ENCODE measurements around the gene CAMSAP1. TPM values are rescaled to one million over a fixed set of nuclear protein-coding genes. Genes with fewer than 3 reads are reported as not detected.

Gene CAMSAP1
- total and polyA plus RNA-seq, 2 donors (not counting 1 experiment from before 2014, with no cell fraction given) = 5.0 to 18.8 TPM

- H3K4me2 ChIP-seq (ENCODE audit: extremely low read depth, insufficient read depth, low read length) = no peak overlapping the region
- no peak overlapping the region for H3K4me3 ChIP-seq (replicated peaks in 1 of 4; ENCODE audit: control extremely low read depth in 1 of 4, insufficient read depth in 1 of 4, low read depth in 3 of 4, low read length in 4 of 4)
- H3K4me1 ChIP-seq (ENCODE audit: control insufficient read depth, extremely low read depth, insufficient read depth, low read length) = no peaks in the 10 kb centered on the region
- DNase-seq (ENCODE audit: low read depth in 2 of 2) = no peak
- no peaks in the 10 kb centered on the region for H3K27me3 ChIP-seq (ENCODE audit: control insufficient read depth, insufficient read depth, low read length)
- H2AFZ ChIP-seq (ENCODE audit: low read length) = no peak overlapping the region
- no peaks in the 10 kb centered on the region for H3K79me2 ChIP-seq (ENCODE audit: control insufficient read depth, insufficient read depth, low read length)
- H3K36me3 ChIP-seq (ENCODE audit: control insufficient read depth, insufficient read depth, low read length) = no peaks in the 10 kb centered on the region
- H3K9ac ChIP-seq (ENCODE audit: insufficient read depth, low read length) = no peak overlapping the region
- H3K9me3 ChIP-seq (ENCODE audit: control insufficient read depth, insufficient read depth, low read depth, low read length) = no peaks in the 10 kb centered on the region
- no peak for TF ChIP-seq CTCF (conservative IDR thresholded peaks at IDR 0.05 in 1 of 2, IDR thresholded peaks at IDR 0.05 in 1 of 2; ENCODE audit: low read depth in 1 of 2, low read length in 2 of 2)
- TF ChIP-seq EZH2 (IDR thresholded peaks at IDR 0.05; ENCODE audit: low read length, missing control alignments) = no peak
- no peaks in the 10 kb centered on the region for H4K20me1 ChIP-seq (ENCODE audit: control insufficient read depth, extremely low read depth, insufficient read depth, low read length)
- no peak overlapping the region for H3K27ac ChIP-seq (ENCODE audit: insufficient read depth, low read length)
Measured at GRCh38 chr9:135762921-135763320, 144.4 kb downstream of the CAMSAP1 start.

GRCh38 chr9:135761845-135762168 is 145.5 kb downstream of the CAMSAP1 start:
- Histone ChIP-seq H3K9ac (ENCODE audit: insufficient read depth, low read length) (no peak overlapping the region), H3K4me3 (replicated peaks in 1 of 4; ENCODE audit: control extremely low read depth in 1 of 4, insufficient read depth in 1 of 4, low read depth in 3 of 4, low read length in 4 of 4) (no peak overlapping the region), H2AFZ (ENCODE audit: low read length) (no peak overlapping the region), H3K4me1 (ENCODE audit: control insufficient read depth, extremely low read depth, insufficient read depth, low read length) (no peaks in the 10 kb centered on the region), H3K4me2 (ENCODE audit: extremely low read depth, insufficient read depth, low read length) (no peak overlapping the region), H3K36me3 (ENCODE audit: control insufficient read depth, insufficient read depth, low read length) (no peaks in the 10 kb centered on the region), H3K27ac (ENCODE audit: insufficient read depth, low read length) (no peak overlapping the region), H3K79me2 (ENCODE audit: control insufficient read depth, insufficient read depth, low read length) (no peaks in the 10 kb centered on the region), H3K27me3 (ENCODE audit: control insufficient read depth, insufficient read depth, low read length) (no peaks in the 10 kb centered on the region), H3K9me3 (ENCODE audit: control insufficient read depth, insufficient read depth, low read depth, low read length) (no peaks in the 10 kb centered on the region), H4K20me1 (ENCODE audit: control insufficient read depth, extremely low read depth, insufficient read depth, low read length) (no peaks in the 10 kb centered on the region)
- no peak for DNase-seq (ENCODE audit: low read depth in 2 of 2)
- TF ChIP-seq EZH2 (IDR thresholded peaks at IDR 0.05; ENCODE audit: low read length, missing control alignments) (no peak), CTCF (conservative IDR thresholded peaks at IDR 0.05 in 1 of 2, IDR thresholded peaks at IDR 0.05 in 1 of 2; ENCODE audit: low read depth in 1 of 2, low read length in 2 of 2) (no peak)

GRCh38 chr9:135761150-135761844 is 146.0 kb downstream of the CAMSAP1 start:
- Histone ChIP-seq H3K4me3 (replicated peaks in 1 of 4; ENCODE audit: control extremely low read depth in 1 of 4, insufficient read depth in 1 of 4, low read depth in 3 of 4, low read length in 4 of 4) (no peak overlapping the region), H3K27me3 (ENCODE audit: control insufficient read depth, insufficient read depth, low read length) (no peaks in the 10 kb centered on the region)
- TF ChIP-seq EZH2 (IDR thresholded peaks at IDR 0.05; ENCODE audit: low read length, missing control alignments) (no peak), CTCF (conservative IDR thresholded peaks at IDR 0.05 in 1 of 2, IDR thresholded peaks at IDR 0.05 in 1 of 2; ENCODE audit: low read depth in 1 of 2, low read length in 2 of 2) (no peak)

More at GRCh38 chr9:135761150-135761844, 146.0 kb downstream of the CAMSAP1 start:
- no peak for DNase-seq (ENCODE audit: low read depth in 2 of 2)
- H3K79me2 ChIP-seq (ENCODE audit: control insufficient read depth, insufficient read depth, low read length) = no peaks in the 10 kb centered on the region
- H3K27ac ChIP-seq (ENCODE audit: insufficient read depth, low read length) = no peak overlapping the region
- no peaks in the 10 kb centered on the region for H4K20me1 ChIP-seq (ENCODE audit: control insufficient read depth, extremely low read depth, insufficient read depth, low read length)
- H2AFZ ChIP-seq (ENCODE audit: low read length) = no peak overlapping the region
- H3K36me3 ChIP-seq (ENCODE audit: control insufficient read depth, insufficient read depth, low read length) = no peaks in the 10 kb centered on the region
- no peak overlapping the region for H3K4me2 ChIP-seq (ENCODE audit: extremely low read depth, insufficient read depth, low read length)
- no peak overlapping the region for H3K9ac ChIP-seq (ENCODE audit: insufficient read depth, low read length)
- H3K9me3 ChIP-seq (ENCODE audit: control insufficient read depth, insufficient read depth, low read depth, low read length) = no peaks in the 10 kb centered on the region
- no peaks in the 10 kb centered on the region for H3K4me1 ChIP-seq (ENCODE audit: control insufficient read depth, extremely low read depth, insufficient read depth, low read length)
